IMR-90 (cell line): ENCODE results near the gene SELENOS. TPM values are rescaled to one million over a fixed set of nuclear protein-coding genes. Genes with fewer than 3 reads are reported as not detected.

Source experiments
- ATAC-seq: fragments of 200-7000 bp; cut with Tn5 transposase; 2 replicates; pipeline ENCODE4 v1.9.1; 2020; ENCODE audit warnings: low read depth, mild to moderate bottlenecking, moderate library complexity
- BruUV-seq: library from RNA; stranded (reverse); fragments of 400-500 nt; replicated peaks from 2 replicates; lab custom pipeline; 2021; lab: Mats Ljungman, UMichigan
- CTCF ChIA-PET: fragments of 300-600 bp; formaldehyde crosslinking; extraction: SDS; loops from one replicate; lab custom pipeline; 2021; ENCODE audit warnings: antibody characterized with exemption; lab: Yijun Ruan, JAX
- POLR2A ChIA-PET: fragments of 300-600 bp; sonication (Branson Sonifier 250); formaldehyde crosslinking; loops from one replicate; lab custom pipeline; 2022; ENCODE audit warnings: antibody characterized with exemption; ENCODE audit not compliant: unreplicated experiment; lab: Charles Lee
- DNase-seq: peaks from one replicate; pipeline ENCODE4 v3.0.0; 2013
- H2AFZ ChIP-seq: replicated peaks from 2 replicates; pipeline ENCODE3; 2013; ENCODE audit warnings: low read length, mild to moderate bottlenecking; ENCODE audit not compliant: poor library complexity
- H2AK5ac ChIP-seq: 2 replicates; pipeline ENCODE4 v1.6.1; 2013; ENCODE audit warnings: low read depth, low read length, inconsistent platforms
- H2AK9ac ChIP-seq: replicated peaks from 2 replicates; pipeline ENCODE3; 2013; ENCODE audit warnings: mild to moderate bottlenecking, low read depth, low read length, moderate library complexity; ENCODE audit not compliant: poor library complexity
- H2BK120ac ChIP-seq: 2 replicates; pipeline ENCODE4 v1.6.1; 2013; ENCODE audit warnings: low read depth, low read length, inconsistent platforms
- H2BK15ac ChIP-seq: 3 replicates; pipeline ENCODE4 v1.6.1; 2013; ENCODE audit warnings: low read depth, low read length, inconsistent platforms
- H2BK20ac ChIP-seq: 2 replicates; pipeline ENCODE4 v1.6.1; 2013; ENCODE audit warnings: low read depth, mild to moderate bottlenecking, inconsistent platforms, low read length, moderate library complexity
- H2BK5ac ChIP-seq: 2 replicates; pipeline ENCODE4 v1.6.1; 2013; ENCODE audit warnings: mild to moderate bottlenecking, low read depth, low read length, inconsistent platforms; ENCODE audit not compliant: poor library complexity, severe bottlenecking
- H3K14ac ChIP-seq: replicated peaks from 2 replicates; pipeline ENCODE4 v1.6.1; 2013; ENCODE audit warnings: low read depth, low read length, inconsistent platforms
- H3K18ac ChIP-seq: 2 replicates; pipeline ENCODE4 v1.6.1; 2013; ENCODE audit warnings: low read depth, low read length, control low read depth
- H3K23ac ChIP-seq: 2 replicates; pipeline ENCODE4 v1.6.1; 2013; ENCODE audit warnings: low read depth, low read length, inconsistent platforms
- H3K27ac ChIP-seq: 2 replicates; pipeline ENCODE4 v1.5.1; 2013; ENCODE audit warnings: mild to moderate bottlenecking, control low read depth, low read length; ENCODE audit not compliant: insufficient read depth
- H3K27me3 ChIP-seq: 2 replicates; pipeline ENCODE4 v1.6.1; 2013; ENCODE audit warnings: low read length; ENCODE audit not compliant: control insufficient read depth, insufficient read depth
- H3K36me3 ChIP-seq: 2 replicates; pipeline ENCODE4 v1.6.1; 2013; ENCODE audit warnings: low read length, mixed read lengths; ENCODE audit not compliant: control insufficient read depth, insufficient read depth
- H3K4ac ChIP-seq: 2 replicates; pipeline ENCODE4 v1.6.1; 2013; ENCODE audit warnings: low read depth, low read length, inconsistent platforms
- H3K4me1 ChIP-seq: 2 replicates; pipeline ENCODE4 v1.6.1; 2013; ENCODE audit warnings: low read length, mixed read lengths; ENCODE audit not compliant: control insufficient read depth, insufficient read depth
- H3K4me2 ChIP-seq: 2 replicates; pipeline ENCODE4 v1.6.1; 2013; ENCODE audit warnings: low read depth, mild to moderate bottlenecking, control low read depth, low read length, moderate library complexity
- H3K4me3 ChIP-seq: 2 replicates; pipeline ENCODE4 v1.5.1; 2013; ENCODE audit warnings: low read depth, mild to moderate bottlenecking, control low read depth, low read length, moderate library complexity; ENCODE audit not compliant: insufficient read depth
- H3K56ac ChIP-seq: 2 replicates; pipeline ENCODE4 v1.6.1; 2013; ENCODE audit warnings: low read length, inconsistent platforms; ENCODE audit not compliant: insufficient read depth; ENCODE audit errors: extremely low read depth
- H3K79me1 ChIP-seq, 2 experiments: 2 replicates each; pipeline ENCODE4 v1.6.1; 2013; ENCODE audit warnings: low read length in 2 of 2, inconsistent platforms in 1 of 2, low read depth in 1 of 2
- H3K9ac ChIP-seq: 2 replicates; pipeline ENCODE4 v1.6.1; 2013; ENCODE audit warnings: low read depth, low read length, control low read depth
- H3K9me1 ChIP-seq: 2 replicates; pipeline ENCODE4 v1.6.1; 2013; ENCODE audit warnings: low read length, inconsistent platforms; ENCODE audit not compliant: insufficient read depth
- H3K9me3 ChIP-seq: 2 replicates; pipeline ENCODE4 v1.6.1; 2013; ENCODE audit warnings: low read length; ENCODE audit not compliant: control insufficient read depth, insufficient read depth
- H4K20me1 ChIP-seq: 2 replicates; pipeline ENCODE4 v1.6.1; 2013; ENCODE audit warnings: low read length, inconsistent platforms; ENCODE audit not compliant: insufficient read depth
- H4K5ac ChIP-seq: 2 replicates; pipeline ENCODE4 v1.6.1; 2013; ENCODE audit warnings: mild to moderate bottlenecking, low read depth, low read length, control low read depth
- H4K8ac ChIP-seq, 2 experiments: 2 replicates each; pipeline ENCODE4 v1.6.1; 2013; ENCODE audit warnings: low read depth in 2 of 2, low read length in 2 of 2, control low read depth in 1 of 2, inconsistent platforms in 1 of 2
- H4K91ac ChIP-seq: 2 replicates; pipeline ENCODE4 v1.6.1; 2013; ENCODE audit warnings: low read depth, low read length, inconsistent platforms; ENCODE audit not compliant: insufficient read depth
- POLR2A ChIP-seq: IDR thresholded peaks from 2 replicates; pipeline ENCODE4 v1.6.1; 2012; ENCODE audit warnings: mild to moderate bottlenecking, low read depth, low read length
- RFX5 ChIP-seq: IDR thresholded peaks from 2 replicates; pipeline ENCODE4 v1.8.0; 2012; ENCODE audit warnings: low read depth, mild to moderate bottlenecking, low read length, moderate library complexity
- WGBS, 2 experiments: methylation state at CpG; one replicate each; pipeline versions ENCODE4 v1.1.5 to v1.1.7; 2013; ENCODE audit warnings: missing lambda C conversion rate in 2 of 2; ENCODE audit not compliant: insufficient read length in 1 of 2; ENCODE audit errors: extremely low coverage in 2 of 2; 5-methylcytosine and 5-hydroxymethylcytosine counted together
- dilution Hi-C: fragments of 300-500 bp; cut with HindIII; formaldehyde crosslinking; loops from one replicate; pipeline ENCODE4 v1.14.3; 2018; ENCODE audit warnings: low sequenced_read_pairs; ENCODE audit not compliant: unreplicated experiment
- in situ Hi-C: fragments of 300-500 bp; cut with MboI; formaldehyde crosslinking; loops from 3 replicates; pipeline ENCODE4 v1.14.3; 2019; ENCODE audit warnings: low sequenced_read_pairs, inconsistent platforms, mixed read lengths
- intact Hi-C: fragments of 100-400 bp; cut with micrococcal nuclease; formaldehyde crosslinking; loops from 2 replicates; pipeline ENCODE4 v1.10.0; 2022
- polyA plus RNA-seq, 3 experiments: library from polyadenylated mRNA; depleted of rRNA; stranded (reverse); fragments of >200 nt; gene quantifications; 2 replicates each; pipeline ENCODE4 v1.2.3, GENCODE V29; 2012; ENCODE audit warnings: low replicate concordance in 1 of 3
- total RNA-seq: library from RNA; depleted of rRNA; stranded (reverse); fragments of >200 nt; gene quantifications from 2 replicates; pipeline ENCODE4 v1.2.3, GENCODE V29; 2012

Gene SELENOS
- total and polyA plus RNA-seq, 2 of the 4 experiments (the other 2 are of a cell fraction) = 39.8 to 77.1 TPM

- in situ Hi-C loops = no loop called here
- POLR2A ChIA-PET = no interaction called here
- no peaks in the 10 kb centered on the region for H3K9me3 ChIP-seq
- no peak overlapping the region for H4K5ac ChIP-seq
- H3K4ac ChIP-seq = no peak overlapping the region
- no peak overlapping the region for H2BK20ac ChIP-seq
- no peak overlapping the region for H2AK9ac ChIP-seq
- no peak overlapping the region for H2BK5ac ChIP-seq
- no peak overlapping the region for H3K9ac ChIP-seq
- H3K56ac ChIP-seq = no peak overlapping the region
- no peak for DNase-seq
- no peaks in the 10 kb centered on the region for H3K9me1 ChIP-seq
- H3K14ac ChIP-seq = no peak overlapping the region
- no peak overlapping the region for H3K27ac ChIP-seq
- H4K8ac ChIP-seq = no peak overlapping the region
- BruUV-seq = no TSS peak
- no peak overlapping the region for H3K23ac ChIP-seq
- no peak overlapping the region for H2BK120ac ChIP-seq
- H3K4me1 ChIP-seq = no peaks in the 10 kb centered on the region
- no peak overlapping the region for H3K18ac ChIP-seq
- no peak overlapping the region for H4K91ac ChIP-seq
- no peak overlapping the region for H3K4me2 ChIP-seq
- dilution Hi-C loops = no loop called here
- H2AK5ac ChIP-seq = no peak overlapping the region
- no peaks in the 10 kb centered on the region for H3K79me1 ChIP-seq
- no peaks in the 10 kb centered on the region for H3K36me3 ChIP-seq
- intact Hi-C loops = no loop called here
- CTCF ChIA-PET = no interaction called here
- H3K4me3 ChIP-seq = no peak overlapping the region
- no peak for TF ChIP-seq POLR2A
- TF ChIP-seq RFX5 = no peak
- no peak for ATAC-seq
- no peak overlapping the region for H2BK15ac ChIP-seq
- H3K27me3 ChIP-seq = peaks cover 24% of the 10 kb centered on the region
- WGBS, 2 experiments = 83% methylated on average over 14 of the region's 21 CpGs; no CpG with 5 or more reads in 1 of the 2 experiments
- no peak overlapping the region for H2AFZ ChIP-seq
- H4K20me1 ChIP-seq = no peaks in the 10 kb centered on the region
Measured at GRCh38 chr15:101313041-101313761, 35.9 kb upstream of the SELENOS start.
